H1 (cell line): ENCODE measurements around the gene PCDHB15. TPM values are rescaled to one million over a fixed set of nuclear protein-coding genes. Genes with fewer than 3 reads are reported as not detected.
"Not testable (repeated sequence)": the region's sequence is repeated elsewhere in the genome, so short reads cannot be mapped to it uniquely, and the experiment has no call there.

Experiments
- CTCF ChIA-PET: fragments of 300-600 bp; sonication (Branson Sonifier 250); formaldehyde crosslinking; loops from one replicate; lab custom pipeline; 2021; ENCODE audit not compliant: partially characterized antibody; lab: Charles Lee
- POLR2A ChIA-PET: fragments of 300-600 bp; sonication (Branson Sonifier 250); formaldehyde crosslinking; loops from one replicate; lab custom pipeline; 2021; ENCODE audit warnings: inconsistent platforms; ENCODE audit not compliant: partially characterized antibody; lab: Charles Lee
- DNase-seq, 2 experiments: peaks; one replicate each; pipeline versions ENCODE4 v3.0.0 to v3.0.0-alpha.2; 2010 to 2022; ENCODE audit warnings: low spot score in 2 of 2, low read depth in 1 of 2, mixed read lengths in 1 of 2
- FAIRE-seq: peaks from 2 replicates; lab custom pipeline; 2011; peaks lifted over from hg19 to GRCh38; lab: Jason Lieb, UNC
- H2AFZ ChIP-seq: 2 replicates; pipeline ENCODE4 v1.8.1; 2012; ENCODE audit warnings: low read length, inconsistent platforms
- H2AK5ac ChIP-seq: 2 replicates; pipeline ENCODE4 v1.6.1; 2013; ENCODE audit warnings: low read depth, low read length
- H2BK120ac ChIP-seq: replicated peaks from 2 replicates; pipeline ENCODE3; 2013; ENCODE audit warnings: low read depth, low read length, inconsistent platforms
- H2BK12ac ChIP-seq: 2 replicates; pipeline ENCODE4 v1.6.1; 2013; ENCODE audit warnings: low read depth, low read length
- H2BK15ac ChIP-seq: 2 replicates; pipeline ENCODE4 v1.6.1; 2013; ENCODE audit warnings: low read length
- H2BK20ac ChIP-seq: 2 replicates; pipeline ENCODE4 v1.6.1; 2013; ENCODE audit warnings: low read length
- H2BK5ac ChIP-seq: 2 replicates; pipeline ENCODE4 v1.6.1; 2013; ENCODE audit warnings: low read depth, low read length
- H3K14ac ChIP-seq: 2 replicates; pipeline ENCODE4 v1.6.1; 2013; ENCODE audit warnings: inconsistent platforms; ENCODE audit not compliant: insufficient read length
- H3K18ac ChIP-seq: 2 replicates; pipeline ENCODE4 v1.6.1; 2013; ENCODE audit warnings: low read length; ENCODE audit errors: extremely low read depth
- H3K23ac ChIP-seq: 2 replicates; pipeline ENCODE4 v1.6.1; 2013; ENCODE audit warnings: inconsistent platforms; ENCODE audit not compliant: insufficient read length
- H3K23me2 ChIP-seq: 2 replicates; pipeline ENCODE4 v1.6.1; 2013; ENCODE audit warnings: low read depth, low read length
- H3K27ac ChIP-seq: 2 replicates; pipeline ENCODE4 v1.6.1; 2011; ENCODE audit warnings: low read depth, low read length, inconsistent platforms
- H3K27me3 ChIP-seq, 4 experiments: replicated peaks in 1 of 4; 1 replicate in 1 of 4; 2 replicates in 3 of 4; pipeline versions ENCODE4 v1.6.1 to v1.8.1; 2011 to 2013; ENCODE audit warnings: low read length in 3 of 4, mild to moderate bottlenecking in 3 of 4, inconsistent platforms in 2 of 4, mixed read lengths in 2 of 4, moderate library complexity in 1 of 4; ENCODE audit not compliant: control insufficient read depth in 3 of 4, insufficient read depth in 3 of 4; ENCODE audit errors: extremely low read depth in 1 of 4
- H3K36me3 ChIP-seq, 4 experiments: 2 replicates each; pipeline versions ENCODE4 v1.6.1 to v1.8.1; 2011 to 2013; ENCODE audit warnings: mild to moderate bottlenecking in 4 of 4, low read length in 3 of 4, moderate library complexity in 2 of 4, control low read depth in 1 of 4, inconsistent platforms in 1 of 4; ENCODE audit not compliant: insufficient read depth in 4 of 4, control insufficient read depth in 2 of 4
- H3K4ac ChIP-seq: replicated peaks from 2 replicates; pipeline ENCODE3; 2013; ENCODE audit warnings: low read length, low read depth, mixed read lengths, inconsistent platforms; ENCODE audit not compliant: insufficient read length
- H3K4me1 ChIP-seq, 4 experiments: replicated peaks in 1 of 4; 1 replicate in 1 of 4; 2 replicates in 3 of 4; pipeline versions ENCODE4 v1.6.1 to v1.8.1; 2011 to 2013; ENCODE audit warnings: low read length in 3 of 4, inconsistent platforms in 2 of 4, mixed read lengths in 1 of 4; ENCODE audit not compliant: insufficient read depth in 4 of 4, control insufficient read depth in 3 of 4
- H3K4me2 ChIP-seq, 2 experiments: 2 replicates each; pipeline versions ENCODE4 v1.6.1 to v1.8.1; 2011 to 2013; ENCODE audit warnings: low read depth in 2 of 2, low read length in 2 of 2, control low read depth in 1 of 2, inconsistent platforms in 1 of 2, mild to moderate bottlenecking in 1 of 2; ENCODE audit not compliant: insufficient read depth in 1 of 2
- H3K4me3 ChIP-seq, 4 experiments: fragments of 200-600, 300-600 bp in 1 of 4; sonication (generic), shearing (Covaris generic), sonication (Bioruptor Twin) in 1 of 4; 2 replicates each; pipeline versions ENCODE4 v1.5.1 to v1.8.1; 2011 to 2016; ENCODE audit warnings: low read length in 4 of 4, low read depth in 3 of 4, control low read depth in 2 of 4, inconsistent platforms in 2 of 4, mild to moderate bottlenecking in 2 of 4, mixed read lengths in 1 of 4, moderate library complexity in 1 of 4; ENCODE audit not compliant: insufficient read depth in 2 of 4; ENCODE audit errors: extremely low read depth in 1 of 4
- H3K56ac ChIP-seq: replicated peaks from 2 replicates; pipeline ENCODE3; 2013; ENCODE audit warnings: low read depth, mild to moderate bottlenecking, mixed read lengths, low read length, inconsistent platforms; ENCODE audit not compliant: insufficient read length
- H3K79me1 ChIP-seq: 2 replicates; pipeline ENCODE4 v1.6.1; 2013; ENCODE audit warnings: low read depth, low read length, control low read depth
- H3K79me2 ChIP-seq, 2 experiments: 2 replicates each; pipeline versions ENCODE4 v1.6.1 to v1.8.1; 2012 to 2013; ENCODE audit warnings: low read length in 2 of 2, mild to moderate bottlenecking in 2 of 2, inconsistent platforms in 1 of 2; ENCODE audit not compliant: insufficient read depth in 2 of 2, control insufficient read depth in 1 of 2
- H3K9ac ChIP-seq, 4 experiments: replicated peaks in 1 of 4; 1 replicate in 1 of 4; 2 replicates in 3 of 4; pipeline versions ENCODE4 v1.6.1 to v1.8.1; 2011 to 2013; ENCODE audit warnings: low read depth in 3 of 4, low read length in 3 of 4, control low read depth in 2 of 4, mild to moderate bottlenecking in 2 of 4, moderate library complexity in 2 of 4, inconsistent platforms in 1 of 4; ENCODE audit errors: extremely low read depth in 1 of 4
- H3K9me3 ChIP-seq, 2 experiments: 2 replicates each; pipeline versions ENCODE4 v1.6.1 to v1.8.1; 2012 to 2013; ENCODE audit warnings: mild to moderate bottlenecking in 2 of 2, moderate library complexity in 2 of 2, control low read depth in 1 of 2, inconsistent platforms in 1 of 2, low read depth in 1 of 2, low read length in 1 of 2, mixed read lengths in 1 of 2; ENCODE audit not compliant: insufficient read depth in 2 of 2
- H4K20me1 ChIP-seq, 2 experiments: replicated peaks in 1 of 2; 2 replicates each; pipeline versions ENCODE3 to v1.8.1; 2011 to 2013; ENCODE audit warnings: inconsistent platforms in 2 of 2, low read length in 2 of 2, mild to moderate bottlenecking in 1 of 2; ENCODE audit not compliant: insufficient read depth in 2 of 2, control insufficient read depth in 1 of 2
- H4K5ac ChIP-seq: 2 replicates; pipeline ENCODE4 v1.6.1; 2013; ENCODE audit warnings: low read length, low read depth, mixed read lengths, inconsistent platforms; ENCODE audit not compliant: insufficient read length
- H4K8ac ChIP-seq: 2 replicates; pipeline ENCODE4 v1.8.0; 2013; ENCODE audit warnings: mild to moderate bottlenecking, moderate library complexity, low read length, inconsistent platforms; ENCODE audit not compliant: insufficient read depth; ENCODE audit errors: extremely low read depth
- H4K91ac ChIP-seq: replicated peaks from 2 replicates; pipeline ENCODE3; 2013; ENCODE audit warnings: low read length, mixed read lengths, inconsistent platforms; ENCODE audit not compliant: insufficient read length
- CTCF ChIP-seq, 3 experiments: IDR thresholded peaks; 1 replicate in 2 of 3; 2 replicates in 1 of 3; pipeline versions ENCODE4 v1.5.1 to v1.6.1; 2011; ENCODE audit warnings: low read length in 3 of 3, mild to moderate bottlenecking in 3 of 3, inconsistent platforms in 2 of 3, low read depth in 1 of 3, moderate library complexity in 1 of 3; ENCODE audit not compliant: insufficient read depth in 1 of 3; ENCODE audit errors: control extremely low read depth in 1 of 3
- RAD21 ChIP-seq, 2 experiments: IDR thresholded peaks in 1 of 2; conservative IDR thresholded peaks in 1 of 2; 2 replicates each; pipeline ENCODE4 v1.6.1; 2011; ENCODE audit warnings: low read depth in 2 of 2, low read length in 2 of 2, improper control_type of control experiment in 1 of 2, inconsistent platforms in 1 of 2, mild to moderate bottlenecking in 1 of 2, moderate library complexity in 1 of 2
- WGBS, 2 experiments: shearing (Covaris generic) in 1 of 2; methylation state at CpG; one replicate each; pipeline versions ENCODE4 v1.1.6 to v1.1.7; 2013 to 2015; ENCODE audit warnings: low lambda C conversion rate in 2 of 2, mixed read lengths in 2 of 2, inconsistent platforms in 1 of 2, low coverage in 1 of 2, missing lambda C conversion rate in 1 of 2; ENCODE audit not compliant: insufficient replicate concordance in 2 of 2, insufficient coverage in 1 of 2, insufficient read length in 1 of 2; ENCODE audit errors: extremely low coverage in 1 of 2, missing lambda C conversion rate in 1 of 2; 5-methylcytosine and 5-hydroxymethylcytosine counted together
- polyA plus RNA-seq, 7 experiments: library from polyadenylated mRNA; depleted of rRNA in 3 of 7; stranded (reverse) in 5 of 7; unstranded in 2 of 7; fragments of >200 nt in 5 of 7; fragments of 200-250 nt in 2 of 7; gene quantifications; 1 replicate in 5 of 7; 2 replicates in 1 of 7; 4 replicates in 1 of 7; pipeline versions ENCODE4 v1.2.1 to v1.2.3, GENCODE V29; 2011 to 2013; ENCODE audit warnings: missing spikeins in 2 of 7, mixed read lengths in 2 of 7
- total RNA-seq: library from RNA; stranded (reverse); fragmentation: NEBNext Ultra II Directional; extraction: Animal tissue kit (Norgen Biotek cat#: 25700); gene quantifications from 2 replicates; pipeline ENCODE4 v1.2.1, GENCODE V29; 2021

Gene PCDHB15
- total and polyA plus RNA-seq, 2 of the 8 experiments (the other 6 are each of a cell fraction or from before 2014, with no cell fraction given), result 2.8 to 4.0 TPM

- not testable (repeated sequence) for H3K36me3 ChIP-seq, H3K56ac ChIP-seq, H2AFZ ChIP-seq, H2BK120ac ChIP-seq, H4K8ac ChIP-seq, H3K79me2 ChIP-seq, H2BK5ac ChIP-seq, H2AK5ac ChIP-seq, H3K23ac ChIP-seq, H3K4me1 ChIP-seq, H3K27me3 ChIP-seq, DNase-seq, H3K9ac ChIP-seq, H3K79me1 ChIP-seq, H3K4me2 ChIP-seq, H4K5ac ChIP-seq, H3K23me2 ChIP-seq, H3K14ac ChIP-seq, H2BK15ac ChIP-seq, H3K18ac ChIP-seq, H3K27ac ChIP-seq, H4K91ac ChIP-seq, H4K20me1 ChIP-seq, H2BK12ac ChIP-seq, H2BK20ac ChIP-seq, H3K4ac ChIP-seq
- TF ChIP-seq RAD21 (IDR thresholded peaks at IDR 0.05 in 1 of 2, conservative IDR thresholded peaks at IDR 0.05 in 1 of 2; ENCODE audit: low read depth in 2 of 2, low read length in 2 of 2) (peak; percentile 52 to 60), CTCF (IDR thresholded peaks at IDR 0.05; ENCODE audit: control extremely low read depth in 1 of 3, insufficient read depth in 1 of 3, low read depth in 1 of 3, low read length in 3 of 3) (peak; percentile 3 to 51 (median 42))
- FAIRE-seq, result peak; percentile 96
- ChIA-PET CTCF (interaction anchor here (0.6 to 2.9 kb wide), 27 partner anchors 10 to 344 kb away, joined by 3 to 21 read pairs (median 3); partner anchors contain the start of genes PCDHB11, PCDHB14, PCDHB15 and PCDHB16), POLR2A (interaction anchor here (0.6 kb wide), 1 partner anchor 362 kb away, joined by 3 read pairs; no protein-coding TSS in a partner anchor)
- 50% methylated on average over 13 of the region's 18 CpGs; no CpG with 5 or more reads in 1 of the 2 experiments for WGBS, 2 experiments
- Histone ChIP-seq H3K9me3 (peaks cover 7 to 28% of the 10 kb centered on the region in 2 experiments; a peak in 3 of 4 replicates), H3K4me3 (peak within 1 kb of the TSS in 1 of 4 experiments; percentile 34; a peak in 2 of 8 replicates)
These were observed 31.4 kb upstream of the PCDHB15 start, which contains the start of gene PCDHB13 for GRCh38 chr5:141213656-141214339. Gene PCDHB13, plus strand, starts transcription at chr5:141213919. Its CDS starts 205 bp downstream, at chr5:141214124.
